Measurements from ENCODE around the gene STXBP2.
"Not testable (repeated sequence)": the region's sequence is repeated elsewhere in the genome, so short reads cannot be mapped to it uniquely, and the experiment has no call there.

The STXBP2 gene

GRCh38 chr19:7632340-7633203, 4.3 kb upstream of the STXBP2 start:
- no peak for DNase-seq (ENCODE audit: low read depth in 2 of 2)

- no peak for DNase-seq (ENCODE audit: low read depth in 2 of 2)
Measured at GRCh38 chr19:7633698-7634097, 3.2 kb upstream of the STXBP2 start, which contains the start of gene PCP2. PCP2 (minus strand) TSS chr19:7633719; CDS start chr19:7633457, 262 bp downstream.

- DNase-seq (ENCODE audit: low read depth in 2 of 2): no peak
Measured at GRCh38 chr19:7635670-7636069, 1.2 kb upstream of the STXBP2 start.

GRCh38 chr19:7636317-7636690, 606 bp upstream of the STXBP2 start:
- DNase-seq (ENCODE audit: low read depth in 2 of 2): no peak

GRCh38 chr19:7637374-7638256, 705 bp downstream of the STXBP2 start:
- DNase-seq (ENCODE audit: low read depth in 2 of 2): no peak

GRCh38 chr19:7638802-7639465, 2.0 kb downstream of the STXBP2 start:
- no peak for DNase-seq (ENCODE audit: low read depth in 2 of 2)

GRCh38 chr19:7639863-7640348, 3.0 kb downstream of the STXBP2 start:
- no peak for DNase-seq (ENCODE audit: low read depth in 2 of 2)

- DNase-seq (ENCODE audit: low read depth in 2 of 2): no peak
Measured at GRCh38 chr19:7640803-7641202, 3.9 kb downstream of the STXBP2 start.

- DNase-seq (ENCODE audit: low read depth in 2 of 2): no peak
Measured at GRCh38 chr19:7641290-7642276, 4.7 kb downstream of the STXBP2 start.

- no peak for DNase-seq (ENCODE audit: low read depth in 2 of 2)
Measured at GRCh38 chr19:7642295-7643030, 5.6 kb downstream of the STXBP2 start.

- DNase-seq (ENCODE audit: low read depth in 2 of 2): no peak
Measured at GRCh38 chr19:7643031-7643415, 6.1 kb downstream of the STXBP2 start.

- DNase-seq (ENCODE audit: low read depth in 2 of 2): not testable (repeated sequence)
Measured at GRCh38 chr19:7643629-7644549, 7.0 kb downstream of the STXBP2 start.

GRCh38 chr19:7644550-7644877, 7.6 kb downstream of the STXBP2 start:
- no peak for DNase-seq (ENCODE audit: low read depth in 2 of 2)

GRCh38 chr19:7645163-7645562, 8.3 kb downstream of the STXBP2 start:
- DNase-seq (ENCODE audit: low read depth in 2 of 2): no peak

- no peak for DNase-seq (ENCODE audit: low read depth in 2 of 2)
Measured at GRCh38 chr19:7645656-7646425, 8.9 kb downstream of the STXBP2 start.

GRCh38 chr19:7646426-7646700, 9.5 kb downstream of the STXBP2 start:
- no peak for DNase-seq (ENCODE audit: low read depth in 2 of 2)

GRCh38 chr19:7647156-7647555, 10.2 kb downstream of the STXBP2 start:
- DNase-seq (ENCODE audit: low read depth in 2 of 2): no peak

- DNase-seq (ENCODE audit: low read depth in 2 of 2): no peak
Measured at GRCh38 chr19:7648265-7649014, 11.5 kb downstream of the STXBP2 start.

Measured in stimulated activated CD4-positive, alpha-beta T cell treated with anti-CD3 and anti-CD28 coated beads, Interleukin-12 subunit alpha, Interleukin-12 subunit beta, amount 100 ng/mL, for 24 hours (primary cell).